VCaP (cell line): ENCODE measurements around the gene ARHGEF12.

Experiments
- H3K27ac ChIP-seq: fragments of 450-650 bp; 2 replicates; pipeline ENCODE4 v1.5.1; 2017
- TF ChIP-seq, protein P1 (sequence below): fragments of 450-650 bp; conservative IDR thresholded peaks from 2 replicates; pipeline ENCODE4 v1.5.1; 2017; ENCODE audit warnings: mild to moderate bottlenecking, moderate library complexity

The ARHGEF12 gene

GRCh38 chr11:120522736-120523135 is 186.5 kb downstream of the ARHGEF12 start:
- TF ChIP-seq, protein P1, sequence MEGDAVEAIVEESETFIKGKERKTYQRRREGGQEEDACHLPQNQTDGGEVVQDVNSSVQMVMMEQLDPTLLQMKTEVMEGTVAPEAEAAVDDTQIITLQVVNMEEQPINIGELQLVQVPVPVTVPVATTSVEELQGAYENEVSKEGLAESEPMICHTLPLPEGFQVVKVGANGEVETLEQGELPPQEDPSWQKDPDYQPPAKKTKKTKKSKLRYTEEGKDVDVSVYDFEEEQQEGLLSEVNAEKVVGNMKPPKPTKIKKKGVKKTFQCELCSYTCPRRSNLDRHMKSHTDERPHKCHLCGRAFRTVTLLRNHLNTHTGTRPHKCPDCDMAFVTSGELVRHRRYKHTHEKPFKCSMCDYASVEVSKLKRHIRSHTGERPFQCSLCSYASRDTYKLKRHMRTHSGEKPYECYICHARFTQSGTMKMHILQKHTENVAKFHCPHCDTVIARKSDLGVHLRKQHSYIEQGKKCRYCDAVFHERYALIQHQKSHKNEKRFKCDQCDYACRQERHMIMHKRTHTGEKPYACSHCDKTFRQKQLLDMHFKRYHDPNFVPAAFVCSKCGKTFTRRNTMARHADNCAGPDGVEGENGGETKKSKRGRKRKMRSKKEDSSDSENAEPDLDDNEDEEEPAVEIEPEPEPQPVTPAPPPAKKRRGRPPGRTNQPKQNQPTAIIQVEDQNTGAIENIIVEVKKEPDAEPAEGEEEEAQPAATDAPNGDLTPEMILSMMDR: no peak
- no peak overlapping the region for H3K27ac ChIP-seq

DNA sequence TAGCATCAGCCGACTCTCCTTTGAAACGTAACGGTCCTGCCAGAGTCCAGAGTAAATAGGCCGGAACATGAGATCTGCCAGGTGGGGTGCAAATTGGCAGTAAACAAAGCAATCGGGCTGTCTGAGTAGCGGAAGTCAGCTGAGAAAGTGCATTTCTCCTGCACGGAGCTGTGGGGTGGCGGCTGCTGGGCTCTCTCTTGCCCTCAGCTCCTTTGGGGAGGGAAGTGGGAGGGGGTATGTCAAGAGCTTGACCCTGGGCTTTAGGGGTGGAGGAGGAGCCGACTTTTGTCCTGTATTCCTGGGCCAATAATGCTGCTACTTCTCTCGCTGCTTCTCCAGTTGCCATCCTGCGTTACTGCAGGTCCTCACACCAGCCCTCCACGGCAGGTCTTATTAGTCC is 187.0 kb downstream of the ARHGEF12 start:
- TF ChIP-seq, protein P1: no peak
- H3K27ac ChIP-seq: no peak overlapping the region

DNA sequence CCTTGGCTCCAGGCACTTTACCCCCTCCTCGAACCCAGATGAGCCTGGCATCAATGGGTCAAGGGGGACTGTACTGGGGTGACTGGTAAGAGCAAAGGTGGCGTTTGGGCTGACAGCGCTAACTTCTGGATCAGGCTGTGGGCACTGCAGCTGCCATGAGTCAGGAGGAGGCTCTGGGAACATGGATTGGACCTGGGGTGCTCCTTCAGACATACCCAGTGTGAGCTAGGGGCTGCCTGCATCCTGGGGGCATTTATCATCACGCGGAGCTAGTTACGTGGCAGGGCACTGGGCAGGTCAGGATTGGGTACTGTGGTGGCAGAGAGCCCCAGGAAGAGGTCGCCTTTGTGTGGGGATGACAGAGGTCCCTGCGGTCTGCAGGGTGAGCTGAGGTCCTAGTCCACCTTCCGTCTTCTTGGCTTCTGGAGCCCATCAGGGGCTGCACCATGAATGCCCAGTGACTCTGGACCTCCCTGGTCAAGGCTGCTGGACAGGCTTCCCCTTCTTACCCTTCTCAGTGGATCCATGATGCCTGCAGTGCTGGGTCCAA is 188.4 kb downstream of the ARHGEF12 start:
- H3K27ac ChIP-seq: no peak overlapping the region; the same call in 1 of the 2 replicates
- TF ChIP-seq, protein P1: no peak

DNA sequence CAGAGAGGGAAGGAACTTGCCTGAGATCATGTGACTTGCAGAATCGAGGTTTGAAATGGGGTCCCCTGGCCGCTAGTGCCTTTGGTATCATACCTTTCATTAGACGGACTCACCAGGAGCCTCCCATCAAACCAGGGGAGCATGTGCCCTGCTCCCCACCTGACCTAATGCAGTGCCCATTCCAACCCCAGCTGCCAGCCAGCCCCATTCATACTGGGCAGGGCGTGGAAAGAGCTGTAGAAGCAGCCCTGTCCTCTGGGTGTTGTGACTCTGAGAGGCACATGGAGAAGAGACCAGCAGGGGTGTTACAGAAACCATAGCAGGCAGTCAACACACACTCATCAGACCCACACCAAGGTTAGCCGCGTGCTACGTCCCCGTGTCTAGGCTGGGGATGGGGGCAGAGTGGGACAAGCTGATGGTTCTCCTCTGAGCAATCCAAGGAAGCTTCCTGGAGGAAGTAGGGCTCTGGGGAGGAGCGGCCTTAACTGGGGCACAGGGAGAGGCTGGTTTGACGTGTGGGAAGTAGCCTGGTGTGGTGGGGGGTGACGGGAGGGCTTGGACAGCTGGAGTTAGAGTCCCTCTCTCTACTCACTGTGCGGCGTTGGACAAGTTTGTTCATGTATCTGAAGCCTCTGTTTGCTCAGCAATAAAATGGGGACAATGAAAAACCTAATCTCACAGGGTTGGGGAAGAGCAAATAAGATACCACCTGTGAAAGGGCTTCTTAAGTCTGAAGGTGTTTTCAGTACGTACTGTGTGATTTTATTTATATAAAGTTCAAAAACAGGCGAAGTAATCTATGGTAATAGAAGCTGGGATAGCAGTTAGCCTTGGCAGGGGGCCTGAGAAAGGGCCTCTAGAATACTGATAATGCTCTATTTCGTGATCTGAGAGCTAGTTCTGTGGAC is 189.3 kb downstream of the ARHGEF12 start:
- TF ChIP-seq, protein P1: no peak
- peak overlapping the region; percentile 49 for H3K27ac ChIP-seq

DNA sequence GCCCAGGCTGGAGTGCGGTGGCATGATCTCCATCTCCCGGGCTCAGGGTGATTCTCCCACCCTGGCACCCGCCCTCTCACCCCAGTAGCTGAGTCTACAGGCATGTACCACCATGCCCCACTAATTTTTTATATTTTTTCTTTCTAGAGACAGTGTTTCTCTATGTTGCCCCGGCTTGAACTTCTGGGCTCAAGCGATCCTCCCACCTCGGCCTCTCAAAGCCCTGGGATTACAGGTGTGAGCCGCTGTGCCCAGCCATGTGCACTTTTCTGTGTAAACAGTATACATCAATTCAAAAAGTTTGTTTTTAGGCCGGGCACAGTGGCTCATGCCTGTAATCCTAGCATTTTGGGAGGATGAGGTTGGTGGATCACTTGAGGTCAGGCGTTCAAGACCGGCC is 190.0 kb downstream of the ARHGEF12 start:
- TF ChIP-seq, protein P1: no peak
- peak overlapping the region; percentile 49 for H3K27ac ChIP-seq

- no peak overlapping the region for H3K27ac ChIP-seq
- TF ChIP-seq, protein P1: no peak
Measured at GRCh38 chr11:120527111-120527761, 191.0 kb downstream of the ARHGEF12 start.

GRCh38 chr11:120528749-120529148 is 192.5 kb downstream of the ARHGEF12 start:
- H3K27ac ChIP-seq: no peak overlapping the region
- TF ChIP-seq, protein P1: no peak
